Ovary (tissue), 3 donors: ENCODE results near the gene RNF144B.

Experiments
- EP300 ChIP-seq: sonication (generic); formaldehyde crosslinking; IDR thresholded peaks from one replicate; pipeline ENCODE4 v1.6.1; 2017; ENCODE audit warnings: antibody characterized with exemption
- POLR2A ChIP-seq: fragments of 450-650 bp; IDR thresholded peaks from one replicate; pipeline ENCODE4 v1.6.1; 2017; ENCODE audit warnings: antibody characterized with exemption, mild to moderate bottlenecking, moderate library complexity
- TF ChIP-seq, protein P1 (sequence below), 3 donors: fragments of 450-650 bp in 2 of 3; fragments of 200-600 bp in 1 of 3; IDR thresholded peaks; one replicate each; pipeline versions ENCODE4 v1.5.1 to v1.8.0; 2016 to 2022; ENCODE audit warnings: antibody characterized with exemption in 3 of 3, mild to moderate bottlenecking in 1 of 3
- donor health status: DM: no; HTN: no; CAD: no.

DNA sequence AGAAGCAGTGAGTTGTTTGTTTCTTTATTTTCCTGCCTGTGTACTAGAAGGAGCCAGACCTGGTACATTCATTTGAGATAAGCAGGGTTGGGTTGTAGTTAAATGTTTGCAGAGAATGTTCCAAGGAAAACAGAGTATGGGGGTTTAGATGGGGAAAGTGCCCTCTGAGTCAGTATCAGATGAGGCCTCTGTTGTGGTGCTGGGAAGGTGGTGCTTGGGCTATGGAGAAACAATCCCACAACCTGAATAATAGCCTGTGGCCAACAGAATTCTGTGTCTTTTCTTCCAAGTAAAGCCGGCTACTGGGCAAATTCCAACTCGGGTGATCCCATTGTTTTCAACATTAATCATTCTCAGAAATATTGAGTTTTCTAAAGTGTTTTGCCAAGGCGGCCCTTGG is 109.3 kb downstream of the RNF144B start:
- TF ChIP-seq, protein P1, sequence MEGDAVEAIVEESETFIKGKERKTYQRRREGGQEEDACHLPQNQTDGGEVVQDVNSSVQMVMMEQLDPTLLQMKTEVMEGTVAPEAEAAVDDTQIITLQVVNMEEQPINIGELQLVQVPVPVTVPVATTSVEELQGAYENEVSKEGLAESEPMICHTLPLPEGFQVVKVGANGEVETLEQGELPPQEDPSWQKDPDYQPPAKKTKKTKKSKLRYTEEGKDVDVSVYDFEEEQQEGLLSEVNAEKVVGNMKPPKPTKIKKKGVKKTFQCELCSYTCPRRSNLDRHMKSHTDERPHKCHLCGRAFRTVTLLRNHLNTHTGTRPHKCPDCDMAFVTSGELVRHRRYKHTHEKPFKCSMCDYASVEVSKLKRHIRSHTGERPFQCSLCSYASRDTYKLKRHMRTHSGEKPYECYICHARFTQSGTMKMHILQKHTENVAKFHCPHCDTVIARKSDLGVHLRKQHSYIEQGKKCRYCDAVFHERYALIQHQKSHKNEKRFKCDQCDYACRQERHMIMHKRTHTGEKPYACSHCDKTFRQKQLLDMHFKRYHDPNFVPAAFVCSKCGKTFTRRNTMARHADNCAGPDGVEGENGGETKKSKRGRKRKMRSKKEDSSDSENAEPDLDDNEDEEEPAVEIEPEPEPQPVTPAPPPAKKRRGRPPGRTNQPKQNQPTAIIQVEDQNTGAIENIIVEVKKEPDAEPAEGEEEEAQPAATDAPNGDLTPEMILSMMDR (IDR thresholded peaks at IDR 0.05) = no peak
- TF ChIP-seq POLR2A = no peak
- TF ChIP-seq EP300 = no peak
